ENCODE data around the gene SLC49A4.

Gene SLC49A4

DNA sequence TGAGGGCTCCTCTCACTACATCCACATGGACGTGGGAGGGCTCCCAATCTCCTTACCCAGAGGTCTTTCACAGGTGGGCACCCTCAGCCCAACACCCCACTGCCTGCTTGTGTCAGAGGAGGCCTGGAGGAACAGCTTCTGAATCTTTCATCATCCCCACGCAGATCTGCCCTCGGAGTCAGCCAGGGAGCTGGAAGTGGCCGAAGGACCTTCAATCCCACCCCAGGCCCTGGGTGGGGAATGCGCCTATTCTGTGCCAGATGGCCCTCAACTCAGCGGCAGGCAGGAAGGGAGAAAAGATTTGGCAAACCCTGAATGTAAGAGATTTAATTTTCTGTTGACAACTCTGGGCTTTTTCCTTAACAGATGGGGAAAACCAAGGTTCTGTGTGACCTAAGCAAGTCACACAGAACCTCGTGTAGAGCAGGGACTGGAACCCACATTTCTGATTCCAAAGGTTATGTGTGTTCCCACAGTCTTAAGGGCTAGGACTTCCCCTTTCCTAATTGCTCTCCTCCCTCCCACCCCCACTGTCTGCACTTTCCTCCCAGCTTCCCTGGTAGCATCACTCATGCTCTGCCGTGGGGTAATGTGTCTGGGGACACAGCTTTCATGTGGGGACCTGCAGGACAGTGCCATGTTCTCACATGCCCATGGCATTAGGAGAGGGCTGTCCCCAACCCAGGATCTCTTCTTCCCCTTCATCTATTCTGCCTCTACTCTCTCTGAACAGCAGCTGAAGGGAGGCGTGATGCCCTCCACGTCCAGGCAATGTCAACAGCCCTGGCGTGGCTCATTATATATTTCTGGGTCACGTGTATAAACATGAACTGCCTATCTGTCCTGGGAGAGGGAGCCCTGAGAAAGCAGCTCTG, 134.6 kb downstream of the SLC49A4 start:
- no peak for DNase-seq (ENCODE audit: low read depth in 2 of 2)

GRCh38 chr3:122930063-122930997, 135.5 kb downstream of the SLC49A4 start:
- no peak for DNase-seq (ENCODE audit: low read depth in 2 of 2)

All from stimulated activated CD4-positive, alpha-beta T cell treated with anti-CD3 and anti-CD28 coated beads, Interleukin-1b, Interleukin-23, amount 100 ng/mL, for 1 hour (primary cell).